Activated CD8-positive, alpha-beta memory T cell treated with anti-CD3 and anti-CD28 coated beads, Interleukin-2, amount 50 U/mL, for 1 hour (primary cell): ENCODE results near the gene OR51V1.

Experiments used
- DNase-seq: peaks from one replicate; pipeline ENCODE4 v3.0.0-alpha.2; 2020; ENCODE audit errors: extremely low read depth

Gene OR51V1

GRCh38 chr11:5230266-5230665 is 29.8 kb upstream of the OR51V1 start:
- no peak for DNase-seq

- no peak for DNase-seq
Observed at GRCh38 chr11:5229796-5230195, 29.3 kb upstream of the OR51V1 start.

GRCh38 chr11:5229356-5229755 is 28.9 kb upstream of the OR51V1 start:
- DNase-seq: no peak

- no peak for DNase-seq
Observed at GRCh38 chr11:5228124-5228523, 27.6 kb upstream of the OR51V1 start.

GRCh38 chr11:5227681-5228080 is 27.2 kb upstream of the OR51V1 start:
- no peak for DNase-seq

- DNase-seq: no peak
Observed at GRCh38 chr11:5226732-5227310, 26.3 kb upstream of the OR51V1 start, which contains the start of gene HBB. HBB (minus strand) TSS chr11:5227071; CDS start chr11:5227021, 50 bp downstream.

- no peak for DNase-seq
Observed at GRCh38 chr11:5225480-5225871, 25.0 kb upstream of the OR51V1 start.

GRCh38 chr11:5224538-5225479 is 24.3 kb upstream of the OR51V1 start:
- no peak for DNase-seq

- DNase-seq: no peak
Observed at GRCh38 chr11:5223686-5224085, 23.2 kb upstream of the OR51V1 start.

GRCh38 chr11:5223146-5223545 is 22.7 kb upstream of the OR51V1 start:
- no peak for DNase-seq

GRCh38 chr11:5210376-5210885 is 9.9 kb upstream of the OR51V1 start:
- DNase-seq: no peak

GRCh38 chr11:5204787-5205186 is 4.3 kb upstream of the OR51V1 start:
- DNase-seq: no peak

GRCh38 chr11:5203366-5203765 is 2.9 kb upstream of the OR51V1 start:
- no peak for DNase-seq

GRCh38 chr11:5198285-5198684 is 2.2 kb downstream of the OR51V1 start:
- no peak for DNase-seq

GRCh38 chr11:5197536-5197935 is 2.9 kb downstream of the OR51V1 start:
- DNase-seq: no peak

GRCh38 chr11:5196731-5197130 is 3.8 kb downstream of the OR51V1 start:
- DNase-seq: no peak

- no peak for DNase-seq
Observed at GRCh38 chr11:5196067-5196466, 4.4 kb downstream of the OR51V1 start.

GRCh38 chr11:5192738-5193137 is 7.7 kb downstream of the OR51V1 start:
- DNase-seq: no peak

- no peak for DNase-seq
Observed at GRCh38 chr11:5188201-5188600, 12.3 kb downstream of the OR51V1 start.

GRCh38 chr11:5178046-5178837 is 22.2 kb downstream of the OR51V1 start:
- no peak for DNase-seq

GRCh38 chr11:5174934-5175333 is 25.5 kb downstream of the OR51V1 start:
- no peak for DNase-seq

GRCh38 chr11:5171856-5172255 is 28.6 kb downstream of the OR51V1 start:
- DNase-seq: no peak
